ENCODE results near the gene CARS2.

DNA sequence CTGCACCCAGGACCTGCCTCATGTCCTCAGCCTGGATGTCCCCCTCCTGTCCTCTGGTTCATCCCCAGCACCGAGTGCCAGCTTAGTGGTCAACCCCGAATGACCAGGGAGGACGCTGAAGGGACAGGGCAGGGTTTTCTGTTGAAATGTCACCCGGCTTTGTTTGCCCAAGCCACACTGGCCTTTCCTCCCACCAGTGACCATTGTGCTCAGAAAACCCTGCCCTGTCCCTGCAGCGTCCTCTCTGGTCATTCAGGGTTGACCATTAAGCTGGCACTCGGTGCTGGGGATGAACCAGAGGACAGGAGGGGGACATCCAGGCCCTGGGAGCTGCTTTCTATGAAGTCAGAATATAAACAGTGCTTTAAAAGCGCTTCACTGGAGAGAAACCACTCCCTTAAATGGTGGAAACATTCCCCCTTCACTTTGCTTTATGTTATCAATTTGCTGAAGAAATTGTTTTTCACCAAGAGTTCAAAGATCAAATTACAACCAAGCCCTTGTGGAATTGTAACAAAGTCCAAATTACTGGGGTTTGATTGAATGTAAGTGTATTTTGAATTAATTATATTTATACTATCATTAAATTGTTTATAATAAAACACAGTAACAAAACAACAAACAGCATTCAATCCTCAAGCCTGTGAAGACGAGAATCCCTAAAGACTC lies 21.4 kb downstream of the CARS2 start:
- no peak for TF ChIP-seq POLR2A (IDR thresholded peaks at IDR 0.05)
- TF ChIP-seq, protein P1, sequence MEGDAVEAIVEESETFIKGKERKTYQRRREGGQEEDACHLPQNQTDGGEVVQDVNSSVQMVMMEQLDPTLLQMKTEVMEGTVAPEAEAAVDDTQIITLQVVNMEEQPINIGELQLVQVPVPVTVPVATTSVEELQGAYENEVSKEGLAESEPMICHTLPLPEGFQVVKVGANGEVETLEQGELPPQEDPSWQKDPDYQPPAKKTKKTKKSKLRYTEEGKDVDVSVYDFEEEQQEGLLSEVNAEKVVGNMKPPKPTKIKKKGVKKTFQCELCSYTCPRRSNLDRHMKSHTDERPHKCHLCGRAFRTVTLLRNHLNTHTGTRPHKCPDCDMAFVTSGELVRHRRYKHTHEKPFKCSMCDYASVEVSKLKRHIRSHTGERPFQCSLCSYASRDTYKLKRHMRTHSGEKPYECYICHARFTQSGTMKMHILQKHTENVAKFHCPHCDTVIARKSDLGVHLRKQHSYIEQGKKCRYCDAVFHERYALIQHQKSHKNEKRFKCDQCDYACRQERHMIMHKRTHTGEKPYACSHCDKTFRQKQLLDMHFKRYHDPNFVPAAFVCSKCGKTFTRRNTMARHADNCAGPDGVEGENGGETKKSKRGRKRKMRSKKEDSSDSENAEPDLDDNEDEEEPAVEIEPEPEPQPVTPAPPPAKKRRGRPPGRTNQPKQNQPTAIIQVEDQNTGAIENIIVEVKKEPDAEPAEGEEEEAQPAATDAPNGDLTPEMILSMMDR (IDR thresholded peaks at IDR 0.05) = no peak

Measured in testis (tissue), 2 donors.